Left colon (tissue), 2 donors: Measurements from ENCODE around the gene ZNF606. TPM values are rescaled to one million over a fixed set of nuclear protein-coding genes. Genes with fewer than 3 reads are reported as not detected.
A peak's percentile ranks its signal among the peaks of the same experiment; 100 is the strongest.

ENCODE experiments used
- ATAC-seq: fragments of 200-7000 bp; cut with Tn5 transposase; one replicate; pipeline ENCODE4 v1.9.1; 2020; ENCODE audit warnings: mild to moderate bottlenecking, moderate library complexity
- DNase-seq, 2 donors: peaks; one replicate each; pipeline ENCODE4 v3.0.0-alpha.2; 2020
- intact Hi-C, 2 donors: fragments of 100-400 bp; cut with DNase I in 1 of 2; cut with micrococcal nuclease in 1 of 2; formaldehyde crosslinking; loops; one replicate each; pipeline versions ENCODE4 v1.11.2 to v1.14.0; 2022; cut with DNase I, micrococcal nuclease
- total RNA-seq, 2 donors: library from RNA; stranded (reverse); fragmentation: NEBNext Ultra II Directional; extraction: Animal tissue kit (Norgen Biotek cat#: 25700); gene quantifications; one replicate each; pipeline ENCODE4 v1.2.1, GENCODE V29; 2021
- donor health status: DM: no; HTN: no; CAD: no.
- donor health status: DM: yes; HTN: yes; CAD: no.

Gene ZNF606
- total RNA-seq, 2 donors from 2014 or later, result 10.4 to 13.5 TPM

DNA sequence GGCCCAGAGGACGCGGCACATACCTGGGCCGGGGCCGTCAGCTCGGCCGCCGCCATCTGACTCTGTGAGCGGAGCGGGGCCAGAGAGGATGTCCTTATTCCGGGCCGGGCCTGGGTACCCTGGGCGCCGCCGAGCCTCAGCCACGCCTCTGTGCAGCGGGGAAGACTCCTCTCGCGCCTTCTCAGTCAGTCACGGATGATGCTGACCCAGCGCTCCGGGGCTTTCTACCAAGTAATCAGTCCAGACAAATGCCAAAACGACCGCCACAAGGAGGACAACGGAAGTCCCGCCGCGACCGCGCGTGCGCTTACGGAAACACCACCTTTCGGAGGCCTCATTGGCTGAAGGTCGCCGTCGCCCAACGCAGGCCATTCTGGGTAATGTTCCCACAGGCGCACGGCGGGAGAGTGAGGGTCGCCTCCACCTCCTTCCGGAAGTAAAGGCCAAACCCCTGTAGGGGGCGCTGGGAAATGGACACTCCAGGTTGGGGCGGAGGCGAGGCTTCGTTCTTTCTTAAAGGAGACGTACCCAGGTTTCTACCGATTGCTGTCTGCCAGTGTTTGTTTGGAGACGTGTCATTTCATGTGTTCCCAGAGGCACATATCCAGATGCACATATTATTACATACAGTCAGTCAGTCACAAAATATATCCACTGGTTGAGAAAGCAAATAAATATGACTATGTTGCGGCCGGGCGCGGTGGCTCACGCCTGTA, 55.0 kb downstream of the ZNF606 start, which contains the start of gene ZNF256:
TSS of gene ZNF256 (minus strand) at position 288 of the 716 bp plus-strand sequence. CDS start at position 56, 232 bp downstream.
- intact Hi-C loops, result no loop called here
- peak; percentile 95 to 96 for DNase-seq
- peak; percentile 99 for ATAC-seq

GRCh38 chr19:57947088-57947418, 55.6 kb downstream of the ZNF606 start:
- no peak for DNase-seq
- peak; percentile 8 for ATAC-seq
- intact Hi-C loops, result no loop called here

- no peak for DNase-seq
- intact Hi-C loops, result no loop called here
- ATAC-seq, result no peak
Observed at GRCh38 chr19:57946316-57946715, 56.3 kb downstream of the ZNF606 start.

DNA sequence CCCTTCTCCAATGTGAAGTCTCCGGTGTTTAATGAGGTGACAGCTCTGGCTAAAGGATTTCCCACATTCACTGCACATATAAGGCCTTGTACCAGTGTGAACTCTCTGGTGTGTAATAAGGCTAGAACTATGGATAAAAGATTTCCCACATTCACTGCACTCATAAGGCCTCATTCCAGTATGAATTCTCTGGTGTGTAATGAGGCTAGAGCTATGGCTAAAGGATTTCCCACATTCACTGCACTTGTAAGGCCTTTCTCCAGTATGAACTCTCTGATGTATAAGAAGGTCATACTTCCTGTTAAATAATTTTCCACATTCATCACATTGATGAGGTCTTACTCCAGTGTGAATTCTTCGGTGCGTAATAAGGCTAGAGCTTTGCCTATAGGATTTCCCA, 61.0 kb downstream of the ZNF606 start:
- intact Hi-C loops, result no loop called here
- DNase-seq (no peak), ATAC-seq (no peak)

GRCh38 chr19:57935731-57936130, 66.9 kb downstream of the ZNF606 start:
- ATAC-seq (no peak), DNase-seq (no peak)
- intact Hi-C loops, result no loop called here

GRCh38 chr19:57934820-57935665, 67.6 kb downstream of the ZNF606 start, which contains the start of gene ZNF418:
Gene ZNF418 (minus strand): TSS chr19:57935402. CDS start chr19:57933822, 1,580 bp downstream.
- DNase-seq (peak; percentile 33 to 44), ATAC-seq (peak; percentile 68)
- intact Hi-C loops, result no loop called here

DNA sequence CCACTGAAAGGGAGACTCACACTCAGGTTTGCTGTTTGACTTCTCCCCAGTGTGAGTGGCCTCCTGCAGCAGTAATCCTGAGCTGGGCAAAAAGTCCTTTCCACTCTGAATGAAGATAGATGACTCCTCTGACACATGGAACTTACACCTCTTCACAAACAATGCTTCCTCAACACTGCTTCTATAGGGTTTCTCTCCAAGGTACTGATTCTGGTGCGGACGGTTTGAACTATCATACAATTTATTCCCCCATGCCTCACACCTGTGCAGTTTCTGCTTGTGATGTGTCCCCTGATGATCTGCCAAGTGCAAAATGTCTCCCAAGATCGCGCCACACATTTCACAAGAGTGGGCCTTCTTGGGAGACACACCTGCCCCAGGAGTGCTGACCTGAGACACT, 75.0 kb downstream of the ZNF606 start:
- intact Hi-C loops, result no loop called here
- ATAC-seq (no peak), DNase-seq (no peak)

Other genes with a start within 250 kb of the ZNF606 start
- 10 to 100 TPM; 13.0 to 15.2 TPM for gene ZNF586, start 233.1 kb downstream of the ZNF606 start, total RNA-seq
- 10 to 100 TPM; 24.1 to 31.7 TPM for gene ZNF552, start 187.9 kb downstream of the ZNF606 start, total RNA-seq
- gene ZNF587B, start 172.5 kb downstream of the ZNF606 start, total RNA-seq, result 10 to 100 TPM; 13.0 to 22.4 TPM
- gene ZNF587, start 153.0 kb downstream of the ZNF606 start, total RNA-seq, result 10 to 100 TPM; 50.5 to 64.8 TPM
- 10 to 100 TPM; 14.6 to 15.4 TPM for gene ZNF814, start 113.8 kb downstream of the ZNF606 start, total RNA-seq
- 10 to 100 TPM; 12.3 TPM for gene ZNF417, start 86.2 kb downstream of the ZNF606 start, total RNA-seq
- 1 to 10 TPM in 1 of 2 donors, under 1 TPM in 1; 0.98 to 2.1 TPM for gene ZNF418, start 67.4 kb downstream of the ZNF606 start, total RNA-seq
- gene ZNF256, start 55.1 kb downstream of the ZNF606 start, total RNA-seq, result 1 to 10 TPM; 2.6 to 3.0 TPM
- 1 to 10 TPM in 1 of 2 donors, under 1 TPM in 1; 0.47 to 1.8 TPM for gene C19orf18, start 28.3 kb downstream of the ZNF606 start, total RNA-seq
- gene ZSCAN1, start 31.2 kb upstream of the ZNF606 start, total RNA-seq, result not detected
- 1 to 10 TPM; 1.1 to 1.2 TPM for gene ZNF135, start 56.5 kb upstream of the ZNF606 start, total RNA-seq
- 10 to 100 TPM; 19.8 to 22.6 TPM for gene ZSCAN18, start 95.4 kb upstream of the ZNF606 start, total RNA-seq
- gene ZNF329, start 148.0 kb upstream of the ZNF606 start, total RNA-seq, result 1 to 10 TPM; 3.1 to 3.9 TPM
- 10 to 100 TPM; 14.4 to 17.4 TPM for gene ZNF274, start 180.2 kb upstream of the ZNF606 start, total RNA-seq
- 10 to 100 TPM; 17.6 to 29.9 TPM for gene ZNF544, start 226.1 kb upstream of the ZNF606 start, total RNA-seq